GM18517 (cell line): ENCODE measurements around the gene KRTAP5-5.
"Not testable (repeated sequence)": the region's sequence is repeated elsewhere in the genome, so short reads cannot be mapped to it uniquely, and the experiment has no call there.

ENCODE experiments used
- ATAC-seq: cut with Tn5 transposase; IDR thresholded peaks from one replicate; pipeline ENCODE4 v1.9.1; 2021; ENCODE audit warnings: mild to moderate bottlenecking, moderate library complexity; ENCODE audit not compliant: unreplicated experiment

The KRTAP5-5 gene

GRCh38 chr11:1607156-1607845, 22.3 kb upstream of the KRTAP5-5 start:
- ATAC-seq, result not testable (repeated sequence)

- not testable (repeated sequence) for ATAC-seq
Measured at GRCh38 chr11:1607901-1608300, 21.7 kb upstream of the KRTAP5-5 start.

GRCh38 chr11:1608363-1608762, 21.2 kb upstream of the KRTAP5-5 start, which contains the start of gene KRTAP5-3:
KRTAP5-3 (minus strand) TSS chr11:1608463; CDS start chr11:1608385, 78 bp downstream.
- no peak for ATAC-seq

- no peak for ATAC-seq
Measured at GRCh38 chr11:1618231-1618630, 11.3 kb upstream of the KRTAP5-5 start.

GRCh38 chr11:1619449-1619848, 10.1 kb upstream of the KRTAP5-5 start:
- no peak for ATAC-seq

GRCh38 chr11:1622086-1622485, 7.5 kb upstream of the KRTAP5-5 start, which contains the start of gene KRTAP5-4:
KRTAP5-4 (minus strand) TSS chr11:1622138; CDS start chr11:1622093, 45 bp downstream.
- ATAC-seq, result no peak

- ATAC-seq, result no peak
Measured at GRCh38 chr11:1623716-1624115, 5.9 kb upstream of the KRTAP5-5 start.

GRCh38 chr11:1624621-1625020, 5.0 kb upstream of the KRTAP5-5 start:
- no peak for ATAC-seq

GRCh38 chr11:1625541-1625940, 4.0 kb upstream of the KRTAP5-5 start:
- no peak for ATAC-seq

GRCh38 chr11:1628506-1629325, 859 bp upstream of the KRTAP5-5 start:
- ATAC-seq, result no peak

GRCh38 chr11:1630271-1630670, 696 bp downstream of the KRTAP5-5 start:
- no peak for ATAC-seq

- no peak for ATAC-seq
Measured at GRCh38 chr11:1631066-1631568, 1.5 kb downstream of the KRTAP5-5 start.

GRCh38 chr11:1632053-1632714, 2.6 kb downstream of the KRTAP5-5 start:
- no peak for ATAC-seq

GRCh38 chr11:1633864-1634263, 4.3 kb downstream of the KRTAP5-5 start:
- ATAC-seq, result no peak

GRCh38 chr11:1636291-1636950, 6.8 kb downstream of the KRTAP5-5 start:
- ATAC-seq, result no peak

GRCh38 chr11:1637628-1638027, 8.1 kb downstream of the KRTAP5-5 start:
- no peak for ATAC-seq

- no peak for ATAC-seq
Measured at GRCh38 chr11:1638344-1638743, 8.8 kb downstream of the KRTAP5-5 start.

GRCh38 chr11:1639102-1639620, 9.6 kb downstream of the KRTAP5-5 start:
- ATAC-seq, result no peak

GRCh38 chr11:1639666-1640065, 10.1 kb downstream of the KRTAP5-5 start:
- no peak for ATAC-seq
